Myocyte (in vitro differentiated cells): ENCODE results near the gene SRSF12. TPM values are rescaled to one million over a fixed set of nuclear protein-coding genes. Genes with fewer than 3 reads are reported as not detected.

ENCODE experiments used
- total RNA-seq: library from RNA; depleted of rRNA; stranded (reverse); fragments of >200 nt; gene quantifications from 2 replicates; pipeline ENCODE4 v1.2.3, GENCODE V29; 2014

The SRSF12 gene
- total RNA-seq, 1 donor from 2014 or later = not detected

Other genes starting within 250 kb of the SRSF12 start
- 16.6 and 17.4 TPM in 2 replicates for gene RNGTT, start 154.5 kb downstream of the SRSF12 start, total RNA-seq
- gene PNRC1, start 37.3 kb downstream of the SRSF12 start, total RNA-seq = 81.7 and 85.3 TPM in 2 replicates
- 7.3 and 11.0 TPM in 2 replicates for gene PM20D2, start 28.0 kb upstream of the SRSF12 start, total RNA-seq
- not detected in 2 replicates for gene GABRR1, start 99.3 kb upstream of the SRSF12 start, total RNA-seq
- gene GABRR2, start 197.2 kb upstream of the SRSF12 start, total RNA-seq = 0.13 and 0.21 TPM in 2 replicates
- gene UBE2J1, start 234.7 kb upstream of the SRSF12 start, total RNA-seq = 23.6 and 23.9 TPM in 2 replicates